HG02885 (cell line): ENCODE results near the gene MOBP.
"Not testable (repeated sequence)": the region's sequence is repeated elsewhere in the genome, so short reads cannot be mapped to it uniquely, and the experiment has no call there.

Experiments
- ATAC-seq: cut with Tn5 transposase; IDR thresholded peaks from one replicate; pipeline ENCODE4 v1.9.1; 2021; ENCODE audit warnings: mild to moderate bottlenecking; ENCODE audit not compliant: unreplicated experiment, poor library complexity

The MOBP gene

DNA sequence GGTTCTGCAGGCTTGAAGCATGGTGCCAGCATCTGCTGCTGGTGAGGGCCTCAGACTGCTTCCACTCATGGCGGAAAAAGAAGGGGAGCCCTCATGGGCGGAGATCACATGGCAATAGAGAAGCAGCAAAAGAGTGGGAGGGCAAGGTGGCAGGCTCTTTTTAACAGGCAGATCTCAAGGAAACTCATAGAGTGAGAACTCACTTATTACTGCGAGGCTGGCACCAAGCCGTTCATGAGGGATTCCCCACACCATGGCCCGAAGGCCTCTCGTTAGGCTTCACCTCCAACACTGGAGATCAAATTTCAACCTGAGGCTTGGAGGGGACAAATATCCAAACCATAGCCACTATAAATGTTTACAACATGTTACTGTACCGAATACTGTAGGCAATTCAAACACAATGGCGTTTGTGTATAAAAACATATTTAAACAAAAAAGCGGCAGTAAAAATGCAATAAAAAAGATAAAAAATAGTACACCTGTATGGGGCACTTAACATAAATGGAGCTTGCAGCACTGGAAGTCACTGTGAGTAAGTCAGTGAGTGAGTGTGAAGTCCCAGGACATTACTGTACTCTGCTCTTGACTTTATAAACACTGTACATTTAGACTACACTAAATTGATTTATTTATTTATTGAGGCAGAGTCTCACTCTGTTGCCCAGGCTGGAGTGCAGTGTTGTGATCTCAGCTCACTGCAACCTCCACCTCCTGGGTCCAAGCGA lies 18.8 kb upstream of the MOBP start:
- ATAC-seq = no peak

DNA sequence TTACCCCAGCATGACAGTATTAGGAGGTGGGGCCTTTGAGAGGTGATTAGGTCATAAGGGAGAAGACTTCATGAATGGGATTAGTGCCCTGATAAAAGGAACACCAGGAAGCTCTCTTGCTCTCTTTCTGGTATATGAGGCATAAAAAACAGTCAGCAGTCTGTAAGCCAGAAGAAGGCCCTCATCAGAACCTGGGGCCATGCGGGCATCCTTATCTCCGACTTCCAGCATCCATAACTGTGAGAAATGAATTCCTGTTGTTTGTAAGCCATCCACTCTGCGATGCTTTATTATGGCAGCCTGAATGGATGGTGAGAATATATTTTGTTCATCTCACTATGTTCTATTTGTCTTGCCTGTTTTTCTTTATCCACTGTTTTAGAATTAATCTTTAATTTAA lies 17.7 kb upstream of the MOBP start:
- no peak for ATAC-seq

DNA sequence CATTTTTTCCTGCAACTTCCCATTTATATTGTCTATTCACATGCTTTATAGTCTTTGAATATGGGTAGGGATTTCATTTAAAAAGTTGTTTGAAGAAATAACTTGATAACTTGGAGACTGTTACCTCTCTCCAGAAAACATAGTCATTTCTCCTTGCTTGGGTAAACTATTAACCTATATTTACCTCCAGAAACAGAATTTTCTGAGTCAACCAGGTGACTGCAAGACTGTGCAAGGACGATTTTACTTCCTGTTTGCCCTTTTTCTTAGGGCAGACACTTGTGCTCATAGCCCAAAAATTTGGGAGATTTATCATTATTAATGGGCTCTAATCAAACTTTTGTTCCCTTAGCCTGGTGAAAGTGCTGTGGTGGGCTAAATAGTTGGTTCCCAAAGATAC lies 14.3 kb upstream of the MOBP start:
- no peak for ATAC-seq

DNA sequence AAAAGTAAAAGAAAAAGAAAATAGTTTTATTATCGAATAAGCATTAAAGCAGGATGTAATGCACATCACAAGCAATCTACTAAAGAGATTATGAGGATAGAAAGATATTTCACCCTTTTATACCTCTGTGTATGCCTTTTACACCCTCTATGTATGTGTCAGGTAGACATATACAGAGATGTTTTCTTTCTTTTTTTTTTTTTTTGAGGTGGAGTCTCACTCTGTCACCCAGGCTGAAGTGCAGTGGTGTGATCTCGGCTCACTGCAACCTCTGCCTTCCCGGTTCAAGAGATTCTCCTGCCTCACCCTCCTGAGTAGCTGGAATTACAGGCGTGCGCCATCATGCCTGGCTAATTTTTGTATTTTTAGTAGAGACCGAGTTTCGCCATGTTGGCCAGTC lies 13.6 kb upstream of the MOBP start:
- ATAC-seq = not testable (repeated sequence)

DNA sequence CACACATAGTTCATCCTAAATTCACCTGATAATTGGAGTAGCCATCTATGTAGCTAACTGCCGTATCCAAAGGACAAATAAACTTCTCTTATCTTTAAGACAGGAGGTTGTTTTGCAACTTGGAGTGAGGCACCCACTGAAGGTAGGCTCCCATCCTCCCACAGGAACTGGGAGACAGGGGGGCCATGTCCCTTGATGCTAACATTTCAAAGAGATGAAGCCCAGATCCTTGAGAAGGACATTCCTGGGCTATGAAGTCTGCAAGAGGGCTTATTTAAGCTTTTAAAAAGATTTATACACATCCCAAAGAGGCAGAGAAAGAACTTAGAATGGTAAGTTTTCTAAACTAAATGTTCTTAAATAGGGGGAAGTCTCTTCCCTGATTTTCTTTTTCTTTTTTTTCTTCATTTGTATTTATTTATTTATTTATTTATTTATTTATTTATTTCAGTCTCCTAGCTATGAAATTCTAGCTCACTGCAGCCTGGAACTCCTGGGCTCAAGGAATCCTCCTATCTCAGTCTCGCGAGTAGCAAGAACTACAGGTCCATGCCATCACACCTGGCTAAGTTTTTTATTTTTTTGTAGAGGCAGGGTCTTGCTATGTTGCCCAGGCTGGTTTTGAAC lies 12.8 kb upstream of the MOBP start:
- ATAC-seq = no peak

DNA sequence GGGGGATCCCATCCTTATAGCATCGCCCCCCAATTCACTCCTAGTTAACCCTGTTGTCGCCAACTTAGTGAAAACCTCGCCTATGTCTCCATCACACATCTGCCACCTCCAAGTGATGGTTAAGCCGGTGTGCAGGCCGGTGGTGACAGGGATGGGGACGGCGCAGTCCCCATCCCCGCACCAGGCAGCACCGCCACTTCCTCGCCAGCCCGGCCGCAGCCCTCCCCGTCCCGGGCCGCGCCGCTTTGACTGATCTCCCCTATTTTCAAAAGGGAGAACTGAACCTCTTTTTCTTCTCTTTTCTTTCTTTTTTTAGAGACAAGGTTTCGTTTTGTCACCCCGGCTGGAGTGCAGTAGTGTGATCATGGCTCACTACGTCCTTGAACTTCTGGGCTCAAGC lies 11.3 kb upstream of the MOBP start:
- ATAC-seq = no peak

DNA sequence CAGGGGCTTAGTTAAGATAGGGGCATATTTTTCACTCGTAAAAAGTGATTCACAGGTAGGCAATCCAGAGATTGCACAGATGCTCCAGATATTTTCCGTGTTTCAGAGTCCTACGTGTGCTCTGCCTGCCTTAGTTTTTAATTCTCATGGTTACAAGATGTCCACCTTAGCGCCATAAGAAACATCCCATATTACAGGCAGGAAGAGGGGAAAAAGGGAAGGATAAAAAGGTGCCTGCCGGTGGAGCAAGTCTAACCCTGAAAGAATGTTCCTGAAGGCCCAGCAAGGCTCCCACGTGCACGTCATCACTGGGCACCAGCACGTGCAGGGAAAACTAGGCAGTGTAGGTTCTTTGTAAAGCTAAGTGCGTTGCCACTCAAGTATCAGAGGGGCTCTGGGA lies 10.1 kb upstream of the MOBP start:
- ATAC-seq = no peak

DNA sequence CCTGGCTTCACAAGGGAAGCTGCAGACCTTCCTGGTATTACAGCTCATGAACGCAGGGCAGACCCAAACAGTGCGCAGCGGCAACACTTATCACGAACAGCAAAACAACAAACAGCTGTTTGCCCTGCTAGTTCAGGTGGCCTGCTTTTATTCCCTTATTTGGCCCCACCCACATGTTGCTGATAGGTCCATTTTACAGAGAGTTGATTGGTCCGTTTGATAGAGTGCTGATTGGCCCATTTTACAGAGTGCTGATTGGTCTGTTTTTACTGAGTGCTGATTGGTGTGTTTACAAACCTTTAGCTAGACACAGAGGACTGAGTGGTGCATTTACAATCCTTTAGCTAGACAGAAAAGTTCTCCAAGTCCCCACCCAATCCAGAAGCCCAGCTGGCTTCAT lies 8.9 kb upstream of the MOBP start:
- ATAC-seq = not testable (repeated sequence)

DNA sequence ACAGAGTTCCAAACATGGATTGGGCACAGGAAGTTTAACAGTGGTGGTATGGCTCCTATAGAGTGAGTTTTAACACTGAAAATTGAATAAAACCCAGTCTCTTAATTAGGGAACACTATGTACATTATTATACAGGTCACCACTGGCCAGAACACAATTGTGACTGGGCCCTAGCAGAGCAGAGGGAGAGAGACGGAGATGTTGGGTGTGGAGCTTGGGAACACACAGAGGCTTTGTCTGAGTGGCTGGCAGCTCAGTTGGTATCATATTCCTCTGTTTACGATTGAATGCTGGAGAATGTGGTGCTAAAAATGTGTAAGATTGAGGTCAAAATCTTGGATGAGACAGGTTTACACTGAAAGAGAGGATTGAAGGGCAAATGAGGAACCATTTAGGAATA lies 6.8 kb upstream of the MOBP start:
- ATAC-seq = no peak

DNA sequence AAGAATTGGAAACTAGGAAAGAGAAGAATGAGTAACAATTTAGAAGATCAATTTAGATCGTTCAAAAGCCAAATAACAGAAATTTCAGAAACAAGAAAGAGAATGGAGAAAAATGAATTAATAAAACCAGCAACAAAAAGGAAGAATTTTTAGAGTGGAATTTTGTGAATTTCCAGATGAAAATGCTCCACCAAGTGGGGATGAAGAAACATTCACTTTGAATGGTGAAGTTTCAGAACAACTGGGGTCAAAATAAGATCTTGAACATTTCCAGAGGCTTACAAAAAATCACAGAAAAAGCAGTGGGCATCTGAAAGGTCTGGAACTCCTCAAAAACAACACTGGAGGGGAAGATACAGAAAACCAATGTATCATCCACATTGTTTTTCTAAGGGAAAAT lies 4.2 kb upstream of the MOBP start:
- ATAC-seq = no peak

DNA sequence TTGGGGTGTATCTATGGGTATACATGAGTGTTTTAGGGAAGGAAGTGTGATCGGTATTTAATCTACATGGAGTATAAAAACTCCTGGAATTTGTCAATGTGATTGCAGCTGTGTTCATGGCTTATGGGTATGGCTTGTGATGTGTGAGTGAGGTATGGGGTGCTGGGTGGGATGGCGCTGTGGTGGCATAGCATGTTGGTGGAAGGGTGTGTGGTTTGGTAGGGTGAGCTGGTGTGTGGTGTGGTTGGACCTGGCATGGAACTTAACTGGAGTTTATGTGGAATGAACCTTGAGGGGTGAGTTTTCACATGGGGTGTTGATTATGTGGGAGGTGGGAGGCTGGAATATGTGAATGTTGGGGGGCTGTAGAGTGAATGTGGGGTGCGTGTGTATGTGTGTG lies 492 bp upstream of the MOBP start:
- no peak for ATAC-seq

DNA sequence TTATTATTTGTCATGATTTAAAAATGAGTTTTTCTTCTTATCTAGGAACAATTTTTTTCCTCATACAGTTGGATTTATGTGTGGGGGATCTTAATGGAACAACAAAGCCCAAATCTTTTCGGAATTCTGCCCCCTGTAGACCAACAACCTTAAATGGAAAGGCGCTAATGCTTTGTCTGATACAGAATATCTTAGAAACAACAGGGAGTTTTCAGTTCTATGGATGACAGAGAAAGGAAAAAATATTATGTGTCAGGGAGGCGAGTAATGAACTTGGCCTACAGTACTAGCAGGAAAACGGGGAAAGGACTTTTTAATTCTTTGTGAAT lies 592 bp downstream of the MOBP start:
- ATAC-seq = no peak

DNA sequence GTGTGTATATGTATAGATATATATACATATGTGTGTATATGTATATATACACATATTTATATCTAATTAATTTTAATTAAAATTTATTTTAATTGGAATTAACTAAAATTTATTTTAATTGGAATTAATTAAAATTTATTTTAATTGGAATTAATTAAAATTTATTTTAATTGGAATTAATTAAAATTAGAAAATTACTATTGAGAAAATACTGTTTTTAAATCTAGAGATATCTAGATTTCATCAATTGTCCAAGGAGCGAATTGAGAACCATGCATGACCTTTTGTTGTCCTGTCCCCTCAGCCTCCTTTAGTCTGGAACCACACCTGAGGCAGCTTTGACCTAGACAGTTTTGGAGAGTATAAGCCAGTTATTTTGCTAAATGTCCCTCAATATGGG lies 1.8 kb downstream of the MOBP start:
- ATAC-seq = no peak

DNA sequence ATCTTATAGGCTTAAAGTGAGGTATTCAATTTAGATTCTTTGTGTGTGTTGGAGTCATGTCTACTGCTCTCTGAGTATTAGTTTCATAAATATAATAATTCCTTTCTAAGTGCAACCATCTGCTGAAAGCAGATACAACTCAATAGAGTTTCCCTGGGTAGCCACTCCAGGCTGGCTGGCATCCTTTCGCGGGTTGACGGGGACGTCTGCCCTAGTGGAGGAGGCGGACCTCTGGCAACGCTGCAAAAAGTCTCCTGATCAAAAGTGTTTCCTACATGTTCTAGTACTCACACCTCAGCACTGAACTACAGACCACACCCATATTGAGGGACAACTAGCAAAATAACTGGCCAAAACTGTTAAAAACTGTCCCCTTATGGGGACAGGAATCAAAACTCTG lies 2.5 kb downstream of the MOBP start:
- ATAC-seq = no peak

DNA sequence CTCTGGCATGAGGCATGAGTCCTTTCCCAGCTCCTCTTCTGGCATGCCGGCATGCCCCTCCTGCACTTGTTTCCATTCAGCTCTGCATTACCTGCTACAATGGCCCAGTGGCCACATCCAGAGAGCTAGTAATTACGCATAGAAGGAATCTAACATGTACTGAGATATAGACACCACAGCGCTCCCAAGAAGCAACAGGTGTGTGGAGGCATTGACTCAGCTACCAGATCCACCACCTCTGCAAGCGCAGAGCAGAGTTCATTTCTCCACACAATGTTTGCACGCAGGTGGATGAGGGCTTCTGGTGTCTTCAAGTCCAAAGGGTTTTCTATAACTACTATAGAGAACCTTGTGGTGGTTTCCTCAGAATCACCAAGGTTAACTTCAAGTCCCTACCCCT lies 4.2 kb downstream of the MOBP start:
- ATAC-seq = no peak

DNA sequence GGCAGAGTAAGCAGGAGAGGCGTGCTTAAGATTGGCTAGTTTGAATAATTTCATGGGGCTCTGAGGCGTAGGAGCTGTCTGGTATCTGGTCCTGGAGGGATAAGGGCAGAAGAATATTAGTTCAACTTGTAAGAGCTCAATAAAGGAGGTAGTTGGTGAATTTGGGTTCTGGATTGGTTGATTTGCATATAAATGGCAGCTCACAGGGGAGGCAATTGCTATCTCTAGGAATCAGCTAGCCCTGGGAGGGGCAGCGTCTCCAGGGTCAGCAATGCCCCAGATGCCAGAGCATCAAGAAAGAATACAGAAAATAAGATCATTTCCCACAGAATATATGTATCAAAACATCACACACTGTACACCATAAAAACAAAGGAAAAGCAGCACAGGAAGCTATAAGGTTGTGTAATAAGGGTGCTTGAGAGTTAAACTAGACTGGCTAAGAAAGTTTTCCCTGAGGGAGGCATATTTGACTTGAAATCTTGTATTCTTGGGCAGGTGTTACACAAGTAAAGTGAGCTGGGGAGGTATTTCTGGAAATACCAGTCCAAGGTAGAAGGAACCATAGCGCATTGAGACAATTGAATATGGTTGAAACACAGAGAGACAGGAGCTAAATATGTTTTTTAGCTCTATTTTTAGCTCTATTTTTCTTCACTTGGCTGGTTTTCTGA lies 6.1 kb downstream of the MOBP start:
- ATAC-seq = no peak

DNA sequence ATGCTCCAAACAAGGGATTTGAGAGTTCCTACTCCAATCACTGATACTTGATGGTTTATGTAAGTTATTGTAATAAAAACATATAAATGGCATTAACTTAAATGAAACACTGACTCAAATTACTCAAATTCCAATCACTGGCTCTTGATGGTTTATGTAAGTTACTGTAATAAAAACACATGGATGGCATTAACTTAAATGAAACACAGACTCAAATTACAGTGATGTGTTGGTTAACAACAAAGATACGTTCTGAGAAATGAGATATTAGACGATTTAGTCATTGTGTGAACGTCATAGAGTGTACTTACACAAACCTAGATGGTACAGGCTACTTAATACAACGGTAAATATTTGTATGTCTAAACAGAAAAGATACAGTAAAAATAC lies 6.6 kb downstream of the MOBP start:
- no peak for ATAC-seq

DNA sequence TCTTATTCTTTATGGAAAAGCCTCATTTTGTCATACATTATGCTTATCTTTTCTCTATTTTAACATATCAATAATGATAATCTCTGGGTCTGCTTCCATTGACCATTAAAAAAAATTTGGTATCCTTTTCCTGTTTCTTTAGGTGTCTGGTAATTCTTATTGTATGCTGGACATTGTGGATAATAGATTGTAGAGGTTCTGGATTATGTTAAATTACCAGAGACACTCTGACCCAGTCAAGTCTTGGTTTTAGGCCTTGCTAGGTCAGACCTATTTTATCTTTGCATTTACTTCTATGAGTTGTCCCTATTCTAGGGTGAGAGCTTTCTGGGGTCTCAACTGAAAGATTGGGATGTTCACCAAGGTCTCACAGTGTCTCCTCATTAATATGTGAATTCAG lies 9.3 kb downstream of the MOBP start:
- ATAC-seq = no peak

DNA sequence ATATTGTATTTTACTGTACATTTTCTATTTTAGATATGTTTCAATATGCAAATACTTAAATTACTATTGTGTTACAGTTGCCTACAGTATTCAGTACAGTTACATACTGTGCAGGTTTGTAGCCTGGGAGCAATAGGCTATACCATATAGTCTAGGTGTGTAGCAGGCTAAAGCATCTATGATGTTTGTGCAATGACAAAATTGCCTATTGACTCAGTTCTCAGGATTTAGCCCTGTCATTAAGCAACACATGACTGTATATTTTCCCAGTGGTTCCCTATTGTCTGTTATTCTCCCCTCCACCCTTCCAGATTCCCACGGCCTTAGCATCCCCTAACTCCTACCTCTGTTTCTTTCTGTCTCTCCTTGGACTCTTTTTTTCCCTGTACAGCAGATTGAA lies 10.7 kb downstream of the MOBP start:
- no peak for ATAC-seq

DNA sequence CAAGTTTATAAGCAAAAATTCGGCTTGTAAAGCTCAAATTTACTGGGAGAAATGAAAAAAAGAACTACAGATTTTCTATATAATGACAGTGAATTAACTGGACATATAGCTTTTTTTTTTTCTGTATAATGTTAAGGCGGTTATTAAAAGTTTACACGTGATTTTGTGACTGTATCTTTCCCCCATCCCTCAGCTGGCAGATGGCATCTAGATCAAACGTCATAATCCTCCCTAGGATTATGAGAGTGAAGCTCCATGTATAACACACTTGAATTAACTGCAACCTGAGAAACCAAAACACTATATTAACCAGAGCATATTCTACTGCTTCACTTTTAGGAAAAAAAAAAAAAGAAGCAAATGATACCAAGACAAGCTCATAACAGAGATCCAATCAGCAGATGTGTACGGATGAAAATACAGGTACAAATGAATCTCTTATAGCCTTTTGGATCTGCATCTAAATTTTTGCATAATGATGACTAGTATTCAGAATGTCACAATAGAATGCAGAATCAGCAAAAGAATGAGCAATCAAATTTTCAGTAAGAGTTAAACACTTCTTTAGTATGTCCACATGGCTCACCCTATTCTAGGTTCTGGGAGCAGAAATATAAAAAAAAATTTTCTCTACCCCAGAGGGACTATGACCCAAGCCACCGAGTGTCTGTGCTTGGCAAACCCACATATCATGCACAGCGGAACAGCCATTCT lies 12.4 kb downstream of the MOBP start:
- ATAC-seq = no peak

DNA sequence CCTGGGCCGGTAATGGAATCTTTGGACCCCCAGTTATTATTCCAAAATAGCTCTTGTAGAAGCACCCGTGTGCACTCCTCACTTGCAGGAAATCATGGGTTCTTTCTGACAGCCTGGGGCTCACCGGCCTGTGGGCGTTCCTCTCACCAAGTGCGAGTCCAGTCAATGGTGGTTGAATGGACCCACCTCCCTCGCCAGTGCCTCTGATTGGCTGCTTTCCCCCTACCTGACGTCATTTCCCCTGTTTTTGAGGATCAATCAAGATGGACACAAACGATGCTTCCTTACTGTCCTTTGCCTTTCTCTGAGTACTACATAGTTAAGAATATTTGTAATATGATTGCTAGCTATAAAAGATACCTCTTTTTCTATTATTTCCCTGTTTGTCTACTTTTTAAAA lies 18.1 kb downstream of the MOBP start:
- ATAC-seq = no peak
